ENCODE data around the gene FCHO1.

The FCHO1 gene

GRCh38 chr19:17751103-17751911 lies at the start of gene FCHO1:
FCHO1 (plus strand) TSS chr19:17751477; CDS start chr19:17755165, 3,688 bp downstream.
- peak; percentile 79 for DNase-seq (ENCODE audit: low spot score)

GRCh38 chr19:17703824-17704463 lies 47.3 kb upstream of the FCHO1 start:
- TF ChIP-seq CTCF (IDR thresholded peaks at IDR 0.05; ENCODE audit: extremely low read depth, missing control alignments) = peak; percentile 76
- peak; percentile 79 for DNase-seq (ENCODE audit: low spot score)

More at GRCh38 chr19:17751103-17751911, at the start of gene FCHO1:
- TF ChIP-seq CTCF (IDR thresholded peaks at IDR 0.05; ENCODE audit: extremely low read depth, missing control alignments) = no peak

GRCh38 chr19:17706750-17707181 lies 44.5 kb upstream of the FCHO1 start:
- no peak for TF ChIP-seq CTCF (IDR thresholded peaks at IDR 0.05; ENCODE audit: extremely low read depth, missing control alignments)
- DNase-seq (ENCODE audit: low spot score) = no peak

- no peak for TF ChIP-seq CTCF (IDR thresholded peaks at IDR 0.05; ENCODE audit: extremely low read depth, missing control alignments)
- DNase-seq (ENCODE audit: low spot score) = no peak
These were observed 39.4 kb upstream of the FCHO1 start for GRCh38 chr19:17711851-17712250.

- TF ChIP-seq CTCF (IDR thresholded peaks at IDR 0.05; ENCODE audit: extremely low read depth, missing control alignments) = no peak
- DNase-seq (ENCODE audit: low spot score) = no peak
These were observed 34.9 kb upstream of the FCHO1 start for GRCh38 chr19:17716309-17716929.

- TF ChIP-seq CTCF (IDR thresholded peaks at IDR 0.05; ENCODE audit: extremely low read depth, missing control alignments) = no peak
- DNase-seq (ENCODE audit: low spot score) = no peak
These were observed 32.7 kb upstream of the FCHO1 start for GRCh38 chr19:17718550-17718946.

Data from GM20000 (cell line).